ENCODE results near the gene TRIM63.

TRIM63 gene

DNA sequence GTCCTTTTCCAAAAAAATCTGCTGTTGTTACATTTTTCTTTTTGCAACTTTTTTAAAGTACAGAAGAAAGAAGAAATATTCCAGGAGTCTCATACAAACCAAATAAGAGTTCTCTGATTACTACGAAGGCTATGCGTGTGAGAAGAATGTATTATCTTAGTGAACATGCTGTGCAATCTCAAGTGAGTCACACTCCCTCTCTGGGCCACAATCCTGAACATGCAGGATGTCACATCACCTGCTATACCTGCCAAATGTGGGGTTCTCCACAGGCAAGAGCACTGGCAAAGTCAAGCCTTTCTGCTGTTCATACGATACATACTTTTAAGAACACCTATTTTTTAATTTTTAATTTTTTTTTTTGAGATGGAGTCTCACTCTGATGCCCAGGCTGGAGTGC, 21.7 kb upstream of the TRIM63 start:
- H3K27me3 ChIP-seq (ENCODE audit: control insufficient read depth, insufficient read depth, low read length, poor library complexity, severe bottlenecking): peaks cover 6% of the 10 kb centered on the region
- peaks cover 7% of the 10 kb centered on the region for H3K4me1 ChIP-seq (ENCODE audit: control insufficient read depth, insufficient read depth, low read length)
- no peaks in the 10 kb centered on the region for H3K9me3 ChIP-seq (ENCODE audit: control insufficient read depth, low read length)
- 100% methylated on average over 2 to 3 of the region's 3 CpGs for WGBS, 2 experiments
- no peak overlapping the region for H3K4me3 ChIP-seq (ENCODE audit: insufficient read depth, low read depth, low read length)
- no peak overlapping the region for H3K27ac ChIP-seq (ENCODE audit: insufficient read depth, low read depth, low read length, poor library complexity, severe bottlenecking)
- no peaks in the 10 kb centered on the region for H3K36me3 ChIP-seq (ENCODE audit: control insufficient read depth, insufficient read depth, low read length)

DNA sequence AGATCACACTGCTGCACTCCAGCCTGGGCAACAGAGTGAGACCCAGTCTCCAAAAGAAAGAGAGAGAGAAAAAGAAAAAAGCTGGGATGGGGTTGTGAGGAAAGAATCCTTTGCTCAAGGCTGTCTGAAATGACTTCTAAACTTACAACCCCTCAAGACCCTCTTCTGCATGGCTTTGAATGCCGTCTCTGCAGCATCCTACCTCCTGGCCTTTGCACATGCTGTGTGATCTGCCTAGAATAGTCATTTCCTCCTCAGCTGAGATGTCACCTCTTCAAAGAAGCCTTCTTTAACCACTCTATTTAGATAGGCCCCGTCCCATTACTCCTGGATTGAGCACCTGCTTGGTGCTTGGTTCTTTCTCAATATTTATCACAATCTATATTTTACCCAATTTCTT, 17.4 kb upstream of the TRIM63 start:
- Histone ChIP-seq H3K9me3 (ENCODE audit: control insufficient read depth, low read length) (no peaks in the 10 kb centered on the region), H3K27ac (ENCODE audit: insufficient read depth, low read depth, low read length, poor library complexity, severe bottlenecking) (no peak overlapping the region), H3K36me3 (ENCODE audit: control insufficient read depth, insufficient read depth, low read length) (no peaks in the 10 kb centered on the region), H3K4me1 (ENCODE audit: control insufficient read depth, insufficient read depth, low read length) (no peaks in the 10 kb centered on the region), H3K4me3 (ENCODE audit: insufficient read depth, low read depth, low read length) (no peak overlapping the region), H3K27me3 (ENCODE audit: control insufficient read depth, insufficient read depth, low read length, poor library complexity, severe bottlenecking) (no peaks in the 10 kb centered on the region)
- WGBS, 2 experiments: 85 to 91% methylated on average over 2 of the region's 2 CpGs

DNA sequence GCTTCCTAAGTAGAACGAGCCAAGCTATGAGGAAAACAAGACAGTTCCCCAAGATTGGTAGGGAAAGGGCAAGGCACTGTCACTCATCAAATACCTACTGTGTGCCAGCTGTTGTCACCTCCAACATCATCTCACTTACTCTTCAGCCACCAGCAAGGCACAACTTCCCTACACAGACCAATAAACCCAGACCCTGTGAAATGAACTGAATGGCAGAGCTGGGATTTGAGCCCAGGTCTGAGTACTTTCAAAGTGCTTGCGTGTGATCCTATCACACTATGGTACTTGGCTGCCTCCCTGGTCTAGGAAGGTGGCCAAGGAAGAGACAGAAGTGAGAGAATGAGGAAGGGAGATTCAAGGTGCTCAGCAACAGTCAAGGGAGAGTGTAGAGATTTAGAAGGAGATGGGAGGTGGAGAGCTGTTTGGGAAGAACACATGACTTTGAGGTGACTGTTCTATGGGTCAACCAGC, 16.7 kb upstream of the TRIM63 start:
- Histone ChIP-seq H3K9me3 (ENCODE audit: control insufficient read depth, low read length) (no peaks in the 10 kb centered on the region), H3K4me3 (ENCODE audit: insufficient read depth, low read depth, low read length) (no peak overlapping the region), H3K36me3 (ENCODE audit: control insufficient read depth, insufficient read depth, low read length) (no peaks in the 10 kb centered on the region), H3K27me3 (ENCODE audit: control insufficient read depth, insufficient read depth, low read length, poor library complexity, severe bottlenecking) (no peaks in the 10 kb centered on the region), H3K4me1 (ENCODE audit: control insufficient read depth, insufficient read depth, low read length) (no peaks in the 10 kb centered on the region), H3K27ac (ENCODE audit: insufficient read depth, low read depth, low read length, poor library complexity, severe bottlenecking) (no peak overlapping the region)
- 89 to 92% methylated on average over 2 of the region's 2 CpGs for WGBS, 2 experiments

DNA sequence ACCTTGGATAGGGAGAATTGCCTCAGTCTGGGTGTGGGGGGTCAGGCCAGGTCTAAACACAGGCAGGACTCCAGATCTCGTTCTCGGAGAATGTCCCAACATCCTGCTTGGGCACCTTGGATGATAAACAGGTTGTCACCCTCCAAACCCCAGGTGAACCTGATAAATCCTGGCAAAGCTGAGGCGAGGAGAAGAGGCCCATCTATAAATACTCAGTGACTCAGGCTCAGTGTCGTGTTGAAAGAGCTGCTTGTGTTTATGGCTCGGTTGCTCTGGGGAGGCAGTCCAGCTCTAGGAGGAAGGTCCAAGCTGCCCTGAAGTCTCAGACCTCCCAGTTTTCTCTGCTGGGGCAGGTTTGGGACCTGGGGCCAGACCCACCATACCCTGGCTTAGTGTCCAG, 15.8 kb upstream of the TRIM63 start:
- Histone ChIP-seq H3K27me3 (ENCODE audit: control insufficient read depth, insufficient read depth, low read length, poor library complexity, severe bottlenecking) (no peaks in the 10 kb centered on the region), H3K27ac (ENCODE audit: insufficient read depth, low read depth, low read length, poor library complexity, severe bottlenecking) (no peak overlapping the region), H3K4me3 (ENCODE audit: insufficient read depth, low read depth, low read length) (no peak overlapping the region), H3K36me3 (ENCODE audit: control insufficient read depth, insufficient read depth, low read length) (no peaks in the 10 kb centered on the region), H3K4me1 (ENCODE audit: control insufficient read depth, insufficient read depth, low read length) (no peaks in the 10 kb centered on the region), H3K9me3 (ENCODE audit: control insufficient read depth, low read length) (no peaks in the 10 kb centered on the region)
- WGBS, 2 experiments: 80 to 86% methylated on average over 5 of the region's 5 CpGs

DNA sequence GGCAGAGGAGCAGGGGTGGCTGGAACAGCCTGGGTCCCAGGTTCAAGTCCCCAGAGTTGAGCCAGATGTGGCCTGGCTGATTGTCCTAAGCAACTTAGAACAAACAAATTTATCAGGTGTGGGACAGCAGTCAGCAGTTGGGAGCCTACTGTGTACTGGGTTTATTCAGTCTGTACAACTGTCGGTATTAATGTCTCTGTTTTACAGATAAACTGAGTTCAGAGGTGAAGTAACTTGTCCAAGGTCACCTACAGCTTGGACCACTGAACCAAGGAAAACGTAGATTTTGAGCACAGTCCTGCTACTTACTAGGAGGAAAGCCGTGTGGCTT, 14.6 kb upstream of the TRIM63 start:
- H3K27ac ChIP-seq (ENCODE audit: insufficient read depth, low read depth, low read length, poor library complexity, severe bottlenecking): no peak overlapping the region
- H3K4me3 ChIP-seq (ENCODE audit: insufficient read depth, low read depth, low read length): no peak overlapping the region
- no peaks in the 10 kb centered on the region for H3K27me3 ChIP-seq (ENCODE audit: control insufficient read depth, insufficient read depth, low read length, poor library complexity, severe bottlenecking)
- no peaks in the 10 kb centered on the region for H3K9me3 ChIP-seq (ENCODE audit: control insufficient read depth, low read length)
- 80 to 94% methylated on average over 3 of the region's 3 CpGs for WGBS, 2 experiments
- no peaks in the 10 kb centered on the region for H3K36me3 ChIP-seq (ENCODE audit: control insufficient read depth, insufficient read depth, low read length)
- H3K4me1 ChIP-seq (ENCODE audit: control insufficient read depth, insufficient read depth, low read length): no peaks in the 10 kb centered on the region

DNA sequence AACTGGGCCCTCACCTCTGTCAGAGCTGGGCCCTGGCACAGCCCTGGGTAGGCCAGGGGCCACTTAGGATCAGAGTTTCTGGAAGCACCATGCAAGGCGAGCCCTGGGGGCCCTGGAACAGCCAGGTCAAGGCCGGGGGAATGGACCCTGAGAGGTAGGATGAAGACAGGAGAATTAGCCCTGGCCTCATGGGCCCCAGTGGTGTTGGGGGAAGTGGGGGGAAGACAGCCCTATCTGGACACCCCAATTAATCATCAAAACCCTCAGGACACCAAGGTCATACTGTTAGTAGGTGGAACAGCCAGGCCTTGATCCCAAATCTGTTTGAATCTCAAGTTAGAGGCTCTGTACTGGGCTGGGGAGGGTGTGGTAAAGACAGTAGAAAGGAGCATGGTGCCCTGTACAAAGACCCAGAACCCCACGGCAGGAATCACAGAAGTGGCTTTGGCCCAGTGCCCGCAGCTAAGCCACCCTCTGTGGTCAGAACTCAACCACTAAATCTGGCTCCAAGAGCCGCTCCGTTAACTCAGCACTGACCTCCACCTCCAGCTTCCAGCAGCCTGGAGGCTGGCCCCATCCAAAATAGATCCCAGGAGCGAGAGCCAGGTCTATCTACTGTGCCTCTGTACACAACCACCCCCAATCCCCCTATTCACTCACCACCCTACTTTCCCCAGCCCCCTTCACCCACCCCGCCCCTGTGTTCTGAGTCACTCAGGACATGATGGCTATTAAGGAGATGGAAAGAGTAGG, 14.0 kb upstream of the TRIM63 start:
- no peaks in the 10 kb centered on the region for H3K4me1 ChIP-seq (ENCODE audit: control insufficient read depth, insufficient read depth, low read length)
- H3K9me3 ChIP-seq (ENCODE audit: control insufficient read depth, low read length): no peaks in the 10 kb centered on the region
- H3K4me3 ChIP-seq (ENCODE audit: insufficient read depth, low read depth, low read length): no peak overlapping the region
- no peak overlapping the region for H3K27ac ChIP-seq (ENCODE audit: insufficient read depth, low read depth, low read length, poor library complexity, severe bottlenecking)
- 93% methylated on average over 7 to 8 of the region's 8 CpGs for WGBS, 2 experiments
- no peaks in the 10 kb centered on the region for H3K36me3 ChIP-seq (ENCODE audit: control insufficient read depth, insufficient read depth, low read length)
- no peaks in the 10 kb centered on the region for H3K27me3 ChIP-seq (ENCODE audit: control insufficient read depth, insufficient read depth, low read length, poor library complexity, severe bottlenecking)

DNA sequence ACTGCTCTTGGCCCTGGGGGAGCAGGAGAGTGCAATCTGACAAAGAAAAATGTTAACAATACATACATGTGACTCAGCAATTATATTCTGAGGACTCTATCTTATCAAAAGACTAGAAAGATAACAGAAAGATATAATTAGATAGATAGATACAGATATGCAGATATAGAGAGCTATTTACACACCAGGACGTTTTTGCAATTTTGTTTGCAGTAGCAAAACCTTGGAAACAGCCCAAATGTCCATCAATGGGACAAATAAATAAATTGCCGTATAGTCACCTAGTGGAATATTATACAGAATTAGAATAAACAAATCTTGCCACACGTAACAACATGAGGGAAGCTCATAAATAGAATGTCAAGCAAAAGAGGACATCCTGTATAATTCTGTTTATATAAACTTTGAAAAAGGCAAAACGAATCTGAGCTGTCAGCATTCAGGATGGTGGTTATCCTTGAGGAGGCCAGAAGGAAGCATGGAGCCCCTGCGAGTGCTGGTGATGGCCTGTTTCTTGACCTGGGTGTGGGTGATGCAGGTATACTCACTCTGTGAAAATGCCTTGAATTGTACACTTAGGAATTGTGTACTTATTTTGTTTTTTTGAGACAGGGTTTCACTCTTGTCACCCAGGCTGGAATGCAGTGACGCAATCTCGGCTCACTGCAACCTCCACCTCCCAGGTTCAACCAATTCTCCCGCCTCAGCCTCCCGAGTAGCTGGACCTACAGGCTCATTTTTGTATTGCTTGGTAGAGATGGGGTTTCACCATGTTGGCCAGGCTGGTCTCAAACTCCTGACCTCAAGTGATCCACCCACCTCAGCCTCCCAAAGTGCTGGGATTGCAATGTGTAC, 12.8 kb upstream of the TRIM63 start:
- no peaks in the 10 kb centered on the region for H3K9me3 ChIP-seq (ENCODE audit: control insufficient read depth, low read length)
- H3K27ac ChIP-seq (ENCODE audit: insufficient read depth, low read depth, low read length, poor library complexity, severe bottlenecking): no peak overlapping the region
- 91 to 93% methylated on average over 8 to 9 of the region's 9 CpGs for WGBS, 2 experiments
- H3K27me3 ChIP-seq (ENCODE audit: control insufficient read depth, insufficient read depth, low read length, poor library complexity, severe bottlenecking): no peaks in the 10 kb centered on the region
- no peaks in the 10 kb centered on the region for H3K36me3 ChIP-seq (ENCODE audit: control insufficient read depth, insufficient read depth, low read length)
- H3K4me3 ChIP-seq (ENCODE audit: insufficient read depth, low read depth, low read length): no peak overlapping the region
- H3K4me1 ChIP-seq (ENCODE audit: control insufficient read depth, insufficient read depth, low read length): no peaks in the 10 kb centered on the region

DNA sequence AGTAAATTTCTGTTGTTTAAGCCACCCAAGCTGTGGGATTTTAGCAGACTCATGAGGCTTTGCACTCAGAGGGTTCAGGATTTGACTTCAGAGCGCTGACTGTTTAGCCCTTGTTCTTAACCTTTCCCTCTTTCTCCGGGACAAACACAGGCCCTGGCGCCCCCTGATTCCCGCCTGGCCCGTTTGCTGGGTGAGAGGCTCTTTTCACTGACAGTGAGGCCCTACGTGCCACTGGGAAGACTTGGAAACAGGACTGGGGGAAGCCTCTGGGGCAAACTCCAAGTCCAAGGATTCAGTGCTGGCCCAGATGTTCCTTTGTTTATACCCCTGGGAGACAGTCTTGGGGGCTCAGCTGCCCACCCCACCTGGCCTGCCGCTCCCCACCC, 11.7 kb upstream of the TRIM63 start:
- H3K9me3 ChIP-seq (ENCODE audit: control insufficient read depth, low read length): no peaks in the 10 kb centered on the region
- WGBS, 2 experiments: 66 to 68% methylated on average over 7 of the region's 7 CpGs
- H3K27me3 ChIP-seq (ENCODE audit: control insufficient read depth, insufficient read depth, low read length, poor library complexity, severe bottlenecking): no peaks in the 10 kb centered on the region
- H3K4me3 ChIP-seq (ENCODE audit: insufficient read depth, low read depth, low read length): no peak overlapping the region
- no peaks in the 10 kb centered on the region for H3K4me1 ChIP-seq (ENCODE audit: control insufficient read depth, insufficient read depth, low read length)
- H3K27ac ChIP-seq (ENCODE audit: insufficient read depth, low read depth, low read length, poor library complexity, severe bottlenecking): no peak overlapping the region
- no peaks in the 10 kb centered on the region for H3K36me3 ChIP-seq (ENCODE audit: control insufficient read depth, insufficient read depth, low read length)

DNA sequence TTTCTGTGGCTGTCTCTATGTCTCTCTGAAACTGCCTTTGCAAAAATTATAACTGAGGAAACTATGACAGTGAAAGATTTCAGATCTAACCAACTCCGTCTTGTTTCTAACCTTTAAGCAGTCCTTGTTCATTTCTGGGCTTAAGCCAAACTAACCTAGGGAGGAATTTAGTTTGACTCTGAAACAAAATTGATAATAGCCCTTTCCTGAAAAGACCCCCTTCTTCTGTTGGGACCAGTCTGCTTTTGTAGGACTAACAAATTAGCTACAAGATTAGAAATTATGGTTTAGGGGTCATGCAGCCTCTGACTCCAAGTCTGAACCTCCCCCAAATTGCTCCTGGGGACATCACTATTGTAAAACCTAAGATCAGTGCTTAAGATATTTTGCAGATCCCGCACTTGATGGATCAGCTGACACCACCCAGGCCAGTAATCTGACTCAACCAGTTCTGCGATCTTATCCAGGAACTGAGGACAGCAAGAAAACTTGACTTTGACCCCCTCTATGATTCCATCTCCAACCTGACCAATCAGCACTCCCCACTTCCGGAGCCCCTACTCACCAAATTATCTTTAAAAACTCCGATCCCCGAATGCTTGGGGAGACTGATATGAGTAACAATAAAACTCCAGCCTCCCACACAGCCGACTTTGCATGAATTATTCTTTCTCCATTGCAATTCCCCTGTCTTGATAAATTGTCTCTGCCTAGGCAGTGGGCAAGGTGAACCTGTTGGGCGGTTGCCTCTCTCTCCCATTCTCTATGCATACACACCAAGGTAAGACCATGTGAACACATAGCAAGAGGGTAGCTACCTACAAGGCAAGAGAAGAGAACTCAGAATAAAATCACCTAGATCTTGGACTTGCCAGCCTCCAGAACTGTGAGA, 11.1 kb upstream of the TRIM63 start:
- Histone ChIP-seq H3K36me3 (ENCODE audit: control insufficient read depth, insufficient read depth, low read length) (no peaks in the 10 kb centered on the region), H3K9me3 (ENCODE audit: control insufficient read depth, low read length) (no peaks in the 10 kb centered on the region), H3K27me3 (ENCODE audit: control insufficient read depth, insufficient read depth, low read length, poor library complexity, severe bottlenecking) (no peaks in the 10 kb centered on the region), H3K4me1 (ENCODE audit: control insufficient read depth, insufficient read depth, low read length) (no peaks in the 10 kb centered on the region), H3K4me3 (ENCODE audit: insufficient read depth, low read depth, low read length) (no peak overlapping the region), H3K27ac (ENCODE audit: insufficient read depth, low read depth, low read length, poor library complexity, severe bottlenecking) (no peak overlapping the region)
- WGBS, 2 experiments: 88 to 92% methylated on average over 8 of the region's 8 CpGs

DNA sequence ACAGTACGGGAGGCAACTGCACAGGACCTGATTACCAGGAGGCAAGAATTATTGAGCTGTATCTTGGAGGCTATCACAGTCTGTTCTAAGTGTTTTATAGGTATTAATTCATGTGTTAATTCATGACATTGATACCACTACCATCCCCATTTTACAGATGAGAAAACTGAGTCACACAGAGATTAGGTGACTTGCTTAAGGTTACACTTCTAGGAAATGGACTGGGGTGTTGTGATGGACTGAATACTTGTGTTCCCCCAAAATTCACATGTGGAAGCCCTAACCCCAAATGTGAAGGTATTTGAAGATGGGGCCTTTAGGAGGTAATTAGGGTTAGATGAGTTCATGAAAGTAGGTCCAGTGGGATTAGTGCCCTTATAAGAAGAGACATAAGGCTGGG, 10.1 kb upstream of the TRIM63 start:
- Histone ChIP-seq H3K4me1 (ENCODE audit: control insufficient read depth, insufficient read depth, low read length) (no peaks in the 10 kb centered on the region), H3K27me3 (ENCODE audit: control insufficient read depth, insufficient read depth, low read length, poor library complexity, severe bottlenecking) (no peaks in the 10 kb centered on the region), H3K36me3 (ENCODE audit: control insufficient read depth, insufficient read depth, low read length) (no peaks in the 10 kb centered on the region), H3K27ac (ENCODE audit: insufficient read depth, low read depth, low read length, poor library complexity, severe bottlenecking) (no peak overlapping the region), H3K9me3 (ENCODE audit: control insufficient read depth, low read length) (no peaks in the 10 kb centered on the region), H3K4me3 (ENCODE audit: insufficient read depth, low read depth, low read length) (no peak overlapping the region)
- WGBS, 2 experiments: 100% methylated on average over 1 of the region's 1 CpG; no CpG with 5 or more reads in 1 of the 2 experiments

Measured in ectodermal cell (in vitro differentiated cells).